GM15510 (cell line): ENCODE results near the gene POLR1A.

ENCODE experiments used
- POLR2A ChIP-seq: IDR thresholded peaks from 3 replicates; pipeline ENCODE4 v1.6.1; 2011; ENCODE audit warnings: borderline replicate concordance; ENCODE audit not compliant: insufficient read length; ENCODE audit errors: extremely low read depth

Gene POLR1A

GRCh38 chr2:86118130-86118529 lies 12.4 kb upstream of the POLR1A start:
- no peak for TF ChIP-seq POLR2A

- no peak for TF ChIP-seq POLR2A
These were observed 1.3 kb upstream of the POLR1A start for GRCh38 chr2:86107031-86107430.

- TF ChIP-seq POLR2A = peak; percentile 92
These were observed 571 bp upstream of the POLR1A start, which contains the start of gene PTCD3 for GRCh38 chr2:86105969-86106945. TSS of gene PTCD3 (plus strand) at chr2:86106235. CDS start at chr2:86106248, 13 bp downstream.

DNA sequence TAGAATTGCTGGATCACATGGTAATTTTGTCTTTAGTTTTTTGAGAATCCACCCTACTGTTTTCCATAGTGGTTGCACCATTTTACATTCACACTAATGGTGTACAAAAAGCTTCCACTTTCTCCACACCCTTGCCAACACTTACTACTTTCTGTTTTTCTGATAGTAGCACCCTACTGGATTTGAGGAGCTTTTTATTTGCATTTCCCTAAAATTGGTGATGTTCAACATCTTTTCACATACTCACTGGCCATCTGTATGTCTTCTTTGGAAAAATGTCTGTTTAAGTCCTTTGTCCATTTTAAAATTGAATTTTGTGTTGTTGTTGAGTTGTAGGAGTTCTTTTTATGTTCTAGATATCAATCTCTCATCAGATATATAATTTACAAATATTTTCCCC lies 3.5 kb downstream of the POLR1A start:
- TF ChIP-seq POLR2A = no peak

DNA sequence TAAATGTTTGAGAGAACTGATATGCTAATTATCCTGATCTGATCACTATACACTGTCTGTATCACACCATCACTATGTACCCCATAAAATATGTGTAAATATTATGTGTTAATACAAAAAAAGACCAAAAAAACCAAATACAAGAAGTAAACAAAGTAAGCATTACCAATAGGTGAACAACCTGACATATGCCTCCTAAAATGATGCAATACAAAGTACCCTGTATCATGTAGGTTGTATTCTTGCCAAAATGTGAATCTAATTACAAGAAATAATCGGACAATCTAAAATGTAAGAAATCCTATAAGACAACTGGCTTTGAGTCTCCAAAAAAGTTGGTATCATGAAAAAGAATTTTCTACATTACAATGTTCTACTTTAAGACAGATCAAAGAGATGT lies 7.8 kb downstream of the POLR1A start:
- TF ChIP-seq POLR2A = no peak

DNA sequence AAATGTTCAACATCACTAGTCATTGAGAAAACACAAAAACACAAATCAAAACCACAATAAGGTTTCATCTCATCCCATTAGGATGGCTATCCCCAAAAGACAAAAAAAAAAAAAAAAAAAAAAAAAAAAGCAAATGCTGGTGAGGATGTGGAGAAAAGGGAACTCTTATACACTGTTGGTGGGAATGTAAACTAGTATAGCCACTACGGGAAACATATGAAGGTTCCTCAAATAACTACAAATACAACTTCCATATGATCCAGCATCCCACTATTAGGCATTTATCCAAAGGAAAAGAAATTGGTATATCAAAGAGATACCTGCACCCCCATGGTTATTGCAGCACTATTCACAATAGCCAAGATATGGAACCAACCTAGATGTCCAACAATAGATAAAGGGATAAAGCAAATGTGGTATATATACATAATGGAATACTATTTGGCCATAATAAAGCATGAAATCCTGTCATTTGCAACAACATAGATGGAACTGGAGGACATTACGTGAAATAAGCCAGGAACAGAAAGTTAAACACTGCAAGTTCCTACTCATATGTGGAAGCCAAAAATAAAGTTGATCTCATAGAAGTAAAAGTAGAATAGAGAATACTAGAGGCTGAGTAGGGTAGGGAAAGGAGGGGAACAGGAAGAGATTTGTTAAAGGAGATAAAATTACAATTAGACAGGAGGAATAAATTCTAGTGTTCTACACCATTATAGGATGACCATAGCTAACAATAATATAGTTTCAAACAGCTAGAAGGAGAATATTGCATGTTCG lies 8.4 kb downstream of the POLR1A start:
- no peak for TF ChIP-seq POLR2A

DNA sequence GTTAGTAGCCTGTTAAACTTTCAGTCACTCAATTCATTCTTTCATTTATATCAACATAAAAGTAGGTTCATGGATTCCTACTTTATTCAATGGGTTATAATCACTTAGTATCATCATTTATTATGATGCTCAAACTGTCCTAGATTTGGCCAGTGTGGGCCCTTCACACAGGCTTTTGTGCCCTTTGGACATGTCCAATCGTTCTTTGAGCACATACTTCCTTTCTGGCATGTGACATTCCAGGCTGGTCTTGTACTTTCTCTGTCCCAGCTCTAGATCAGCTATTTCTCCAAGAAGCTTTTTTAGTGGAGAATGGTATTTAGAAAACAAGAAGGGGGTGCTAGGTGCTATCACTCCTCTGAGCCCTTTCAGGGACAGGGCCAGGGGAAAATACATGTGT lies 11.5 kb downstream of the POLR1A start:
- no peak for TF ChIP-seq POLR2A

GRCh38 chr2:86087936-86088850 lies 17.5 kb downstream of the POLR1A start:
- TF ChIP-seq POLR2A = no peak

- no peak for TF ChIP-seq POLR2A
These were observed 22.9 kb downstream of the POLR1A start for GRCh38 chr2:86082756-86083155.

DNA sequence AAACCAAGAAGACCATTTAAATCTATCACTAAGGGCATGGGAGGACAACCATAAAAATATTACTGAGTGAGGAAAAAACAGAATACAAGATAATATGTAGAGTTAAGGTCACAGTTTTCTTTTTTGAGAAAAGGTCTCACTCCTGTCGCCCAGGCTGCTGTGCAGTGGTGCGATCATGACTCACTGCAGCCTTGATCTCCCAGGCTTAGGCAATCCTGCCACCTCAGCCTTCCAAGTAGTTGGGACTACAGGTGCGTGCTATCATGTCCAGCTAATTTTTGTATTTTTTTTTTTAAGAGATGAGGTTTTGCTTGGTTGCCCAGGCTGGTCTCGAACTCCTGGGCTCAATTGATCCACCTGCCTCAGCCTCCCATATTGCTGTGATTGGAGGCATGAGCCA lies 24.0 kb downstream of the POLR1A start:
- TF ChIP-seq POLR2A = no peak

DNA sequence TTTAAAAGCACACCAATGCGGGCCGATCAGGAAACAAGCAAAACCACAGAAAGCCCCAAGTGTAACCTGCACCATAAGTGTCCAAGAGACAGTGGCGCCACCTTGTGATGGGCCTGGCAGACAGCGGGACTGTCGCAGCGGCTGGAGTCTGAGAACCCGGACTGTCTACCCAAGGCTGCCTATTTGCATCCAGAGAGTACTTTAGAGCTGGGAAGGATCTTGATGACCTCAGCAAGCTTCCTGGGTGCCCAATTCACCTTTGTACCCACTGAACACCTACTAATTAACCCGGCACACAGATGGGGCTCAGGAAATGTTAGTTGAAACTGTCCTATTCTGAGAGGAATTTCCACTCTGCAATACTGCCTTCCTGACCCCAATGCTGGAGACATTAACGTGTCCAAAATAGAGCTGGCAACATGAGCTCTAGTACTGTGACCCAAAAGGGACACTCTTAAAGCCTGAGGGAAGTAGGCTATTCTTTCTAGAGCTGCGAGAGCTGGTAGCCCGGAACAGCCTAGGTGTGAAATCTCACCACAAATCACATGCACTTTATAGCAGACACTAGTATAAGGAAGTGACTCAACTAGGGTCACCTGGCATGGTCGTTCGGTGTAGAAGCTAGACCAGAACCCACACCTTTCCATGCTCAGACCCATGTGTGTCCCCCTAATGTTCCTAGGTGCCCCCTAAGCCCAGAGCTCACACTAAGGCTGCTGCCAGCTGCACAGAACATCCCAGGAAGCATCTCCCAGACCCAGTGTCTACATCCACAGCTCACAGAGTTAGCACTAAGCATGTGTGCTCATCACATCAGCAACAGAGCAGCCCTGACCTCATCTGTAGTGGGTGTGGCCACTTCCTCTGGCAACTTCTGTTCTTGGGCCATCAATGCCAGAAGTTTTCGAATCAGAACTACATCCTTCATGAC lies 25.4 kb downstream of the POLR1A start:
- TF ChIP-seq POLR2A = peak; percentile 15

GRCh38 chr2:86078774-86079545 lies 26.7 kb downstream of the POLR1A start:
- no peak for TF ChIP-seq POLR2A

GRCh38 chr2:86075886-86076285 lies 29.8 kb downstream of the POLR1A start:
- no peak for TF ChIP-seq POLR2A

GRCh38 chr2:86074811-86075210 lies 30.9 kb downstream of the POLR1A start:
- no peak for TF ChIP-seq POLR2A
